GM23338 (cell line): ENCODE measurements around the gene TMEM185B. TPM values are rescaled to one million over a fixed set of nuclear protein-coding genes. Genes with fewer than 3 reads are reported as not detected.

Experiments used
- ATAC-seq: fragments of 200-7000 bp; cut with Tn5 transposase; 3 replicates; pipeline ENCODE4 v1.9.1; 2020
- DNase-seq: peaks from one replicate; pipeline ENCODE4 v3.0.0-alpha.2; 2015; ENCODE audit warnings: low spot score
- H2AFZ ChIP-seq: fragments of 200-600 bp; sonication (generic); 2 replicates; pipeline ENCODE4 v1.8.0; 2016; ENCODE audit warnings: antibody characterized with exemption, mild to moderate bottlenecking, moderate library complexity
- H3F3A ChIP-seq: fragments of 200-600 bp; sonication (generic); replicated peaks from 2 replicates; pipeline ENCODE4 v1.8.0; 2017; ENCODE audit warnings: antibody characterized with exemption, mixed run types, low read depth
- H3K27ac ChIP-seq: fragments of 200-600 bp; sonication (generic); 2 replicates; pipeline ENCODE4 v1.6.1; 2016; ENCODE audit warnings: low read depth
- H3K27me3 ChIP-seq: fragments of 200-600 bp; sonication (generic); 2 replicates; pipeline ENCODE4 v1.8.0; 2016; ENCODE audit warnings: mild to moderate bottlenecking, mixed run types, moderate library complexity; ENCODE audit not compliant: insufficient read depth
- H3K36me3 ChIP-seq: fragments of 200-600 bp; sonication (generic); 2 replicates; pipeline ENCODE4 v1.8.0; 2016; ENCODE audit warnings: mild to moderate bottlenecking; ENCODE audit not compliant: insufficient read depth
- H3K4me1 ChIP-seq: fragments of 200-600 bp; sonication (generic); 2 replicates; pipeline ENCODE4 v1.8.0; 2016; ENCODE audit warnings: mild to moderate bottlenecking, moderate library complexity; ENCODE audit not compliant: insufficient read depth
- H3K4me2 ChIP-seq: fragments of 200-600 bp; sonication (generic); 2 replicates; pipeline ENCODE4 v1.7.1; 2017; ENCODE audit warnings: mixed run types
- H3K4me3 ChIP-seq: fragments of 200-600 bp; sonication (generic); 2 replicates; pipeline ENCODE4 v1.6.1; 2016; ENCODE audit warnings: mixed run types
- H3K79me2 ChIP-seq: fragments of 200-600 bp; sonication (generic); replicated peaks from 2 replicates; pipeline ENCODE4 v1.8.0; 2017; ENCODE audit warnings: mild to moderate bottlenecking; ENCODE audit not compliant: insufficient read depth
- H3K9me2 ChIP-seq: fragments of 200-600 bp; sonication (generic); 2 replicates; pipeline ENCODE4 v1.8.0; 2017; ENCODE audit not compliant: insufficient read depth
- H4K20me1 ChIP-seq: fragments of 200-600 bp; sonication (generic); replicated peaks from 2 replicates; pipeline ENCODE4 v1.8.0; 2017; ENCODE audit warnings: mild to moderate bottlenecking; ENCODE audit not compliant: insufficient read depth
- H3K27ac Mint-ChIP-seq: 2 replicates; pipeline ENCODE4 v1.8.0; 2020; ENCODE audit warnings: inconsistent platforms, mild to moderate bottlenecking, moderate library complexity, mixed read lengths
- H3K27me3 Mint-ChIP-seq: 3 replicates; pipeline ENCODE4 v1.8.0; 2022; ENCODE audit warnings: low read depth, mild to moderate bottlenecking, moderate library complexity, mixed read lengths, inconsistent platforms; ENCODE audit not compliant: insufficient read depth, poor library complexity
- H3K36me3 Mint-ChIP-seq: 3 replicates; pipeline ENCODE4 v1.8.0; 2021; ENCODE audit warnings: low read depth, mild to moderate bottlenecking, inconsistent platforms, moderate library complexity, mixed read lengths
- H3K4me1 Mint-ChIP-seq: 3 replicates; pipeline ENCODE4 v1.8.0; 2020; ENCODE audit warnings: mild to moderate bottlenecking, inconsistent platforms, mixed read lengths
- H3K4me3 Mint-ChIP-seq: 3 replicates; pipeline ENCODE4 v1.8.0; 2021; ENCODE audit warnings: moderate library complexity, mild to moderate bottlenecking, inconsistent platforms, mixed read lengths
- H3K9me3 Mint-ChIP-seq: 3 replicates; pipeline ENCODE4 v1.8.0; 2020; ENCODE audit warnings: moderate library complexity, mild to moderate bottlenecking, inconsistent platforms, mixed read lengths
- CREB1 ChIP-seq: fragments of 250-450 bp; sonication (Bioruptor Pico); IDR thresholded peaks from 2 replicates; pipeline ENCODE4 v1.5.0; 2020; ENCODE audit warnings: low read depth, mild to moderate bottlenecking, moderate library complexity
- EZH2 ChIP-seq: fragments of 200-600 bp; sonication (generic); IDR thresholded peaks from one replicate; pipeline ENCODE4 v1.8.0; 2017; ENCODE audit warnings: antibody characterized with exemption, mild to moderate bottlenecking, low read depth; ENCODE audit not compliant: unreplicated experiment
- EZH2phosphoT487 ChIP-seq: fragments of 200-600 bp; sonication (generic); IDR thresholded peaks from one replicate; pipeline ENCODE4 v1.8.1; 2018; ENCODE audit warnings: antibody characterized with exemption; ENCODE audit not compliant: unreplicated experiment
- JUNB ChIP-seq: IDR thresholded peaks from one replicate; pipeline ENCODE4 v1.6.1; 2016; ENCODE audit warnings: antibody characterized with exemption; ENCODE audit not compliant: unreplicated experiment
- NANOG ChIP-seq: IDR thresholded peaks from 2 replicates; pipeline ENCODE4 v1.6.1; 2016; ENCODE audit warnings: antibody characterized with exemption, borderline replicate concordance
- POLR2AphosphoS5 ChIP-seq: IDR thresholded peaks from 2 replicates; pipeline ENCODE4 v1.6.1; 2016; ENCODE audit warnings: antibody characterized with exemption, low read depth
- STAT1 ChIP-seq: IDR thresholded peaks from one replicate; pipeline ENCODE4 v1.6.1; 2016; ENCODE audit warnings: antibody characterized with exemption; ENCODE audit not compliant: unreplicated experiment
- ZNF114 ChIP-seq: fragments of 250-450 bp; sonication (Bioruptor Pico); IDR thresholded peaks from 2 replicates; pipeline ENCODE4 v1.5.0; 2020; ENCODE audit warnings: mild to moderate bottlenecking, moderate library complexity
- ZNF331 ChIP-seq: fragments of 250-450 bp; sonication (Bioruptor Pico); IDR thresholded peaks from 2 replicates; pipeline ENCODE4 v1.5.0; 2020; ENCODE audit warnings: low read depth, mild to moderate bottlenecking, moderate library complexity
- ZNF462 ChIP-seq: fragments of 250-450 bp; sonication (Bioruptor Pico); IDR thresholded peaks from 2 replicates; pipeline ENCODE4 v1.5.0; 2020; ENCODE audit warnings: mild to moderate bottlenecking, moderate library complexity
- polyA plus RNA-seq: library from polyadenylated mRNA; unstranded; fragments of >200 nt; fragmentation: Nextera tagmentation; extraction: Ambion mirVana; gene quantifications from 2 replicates; pipeline ENCODE4 v1.2.1, GENCODE V29; 2016
- total RNA-seq: library from RNA; depleted of rRNA; stranded (reverse); fragments of >200 nt; shearing (Covaris generic); gene quantifications from 2 replicates; pipeline ENCODE4 v1.2.3, GENCODE V29; 2014
- TF ChIP-seq, protein P1 (sequence below), 2 experiments: fragments of 200-600 bp in 1 of 2; sonication (generic) in 1 of 2; conservative IDR thresholded peaks; 2 replicates each; pipeline versions ENCODE4 v1.5.1 to v1.6.1; 2016 to 2017; ENCODE audit warnings: antibody characterized with exemption in 2 of 2, low read depth in 2 of 2, mild to moderate bottlenecking in 2 of 2, moderate library complexity in 1 of 2
- TF ChIP-seq, protein P2 (sequence below): IDR thresholded peaks from one replicate; pipeline ENCODE4 v1.6.1; 2018; ENCODE audit warnings: antibody characterized with exemption; ENCODE audit not compliant: unreplicated experiment
- TF ChIP-seq, protein P3 (sequence below): IDR thresholded peaks from 2 replicates; pipeline ENCODE4 v1.6.1; 2016; ENCODE audit warnings: antibody characterized with exemption

Gene TMEM185B
- total and polyA plus RNA-seq, 2 experiments from 2014 or later, result 3.9 to 24.4 TPM

GRCh38 chr2:120236791-120237190 lies 13.6 kb upstream of the TMEM185B start:
- no peak for TF ChIP-seq ZNF331
- TF ChIP-seq EZH2, result no peak
- no peak for TF ChIP-seq NANOG
- TF ChIP-seq, protein P1, sequence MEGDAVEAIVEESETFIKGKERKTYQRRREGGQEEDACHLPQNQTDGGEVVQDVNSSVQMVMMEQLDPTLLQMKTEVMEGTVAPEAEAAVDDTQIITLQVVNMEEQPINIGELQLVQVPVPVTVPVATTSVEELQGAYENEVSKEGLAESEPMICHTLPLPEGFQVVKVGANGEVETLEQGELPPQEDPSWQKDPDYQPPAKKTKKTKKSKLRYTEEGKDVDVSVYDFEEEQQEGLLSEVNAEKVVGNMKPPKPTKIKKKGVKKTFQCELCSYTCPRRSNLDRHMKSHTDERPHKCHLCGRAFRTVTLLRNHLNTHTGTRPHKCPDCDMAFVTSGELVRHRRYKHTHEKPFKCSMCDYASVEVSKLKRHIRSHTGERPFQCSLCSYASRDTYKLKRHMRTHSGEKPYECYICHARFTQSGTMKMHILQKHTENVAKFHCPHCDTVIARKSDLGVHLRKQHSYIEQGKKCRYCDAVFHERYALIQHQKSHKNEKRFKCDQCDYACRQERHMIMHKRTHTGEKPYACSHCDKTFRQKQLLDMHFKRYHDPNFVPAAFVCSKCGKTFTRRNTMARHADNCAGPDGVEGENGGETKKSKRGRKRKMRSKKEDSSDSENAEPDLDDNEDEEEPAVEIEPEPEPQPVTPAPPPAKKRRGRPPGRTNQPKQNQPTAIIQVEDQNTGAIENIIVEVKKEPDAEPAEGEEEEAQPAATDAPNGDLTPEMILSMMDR (conservative IDR thresholded peaks at IDR 0.05; ENCODE audit: low read depth in 2 of 2), result no peak
- TF ChIP-seq JUNB, result no peak
- TF ChIP-seq, protein P2, sequence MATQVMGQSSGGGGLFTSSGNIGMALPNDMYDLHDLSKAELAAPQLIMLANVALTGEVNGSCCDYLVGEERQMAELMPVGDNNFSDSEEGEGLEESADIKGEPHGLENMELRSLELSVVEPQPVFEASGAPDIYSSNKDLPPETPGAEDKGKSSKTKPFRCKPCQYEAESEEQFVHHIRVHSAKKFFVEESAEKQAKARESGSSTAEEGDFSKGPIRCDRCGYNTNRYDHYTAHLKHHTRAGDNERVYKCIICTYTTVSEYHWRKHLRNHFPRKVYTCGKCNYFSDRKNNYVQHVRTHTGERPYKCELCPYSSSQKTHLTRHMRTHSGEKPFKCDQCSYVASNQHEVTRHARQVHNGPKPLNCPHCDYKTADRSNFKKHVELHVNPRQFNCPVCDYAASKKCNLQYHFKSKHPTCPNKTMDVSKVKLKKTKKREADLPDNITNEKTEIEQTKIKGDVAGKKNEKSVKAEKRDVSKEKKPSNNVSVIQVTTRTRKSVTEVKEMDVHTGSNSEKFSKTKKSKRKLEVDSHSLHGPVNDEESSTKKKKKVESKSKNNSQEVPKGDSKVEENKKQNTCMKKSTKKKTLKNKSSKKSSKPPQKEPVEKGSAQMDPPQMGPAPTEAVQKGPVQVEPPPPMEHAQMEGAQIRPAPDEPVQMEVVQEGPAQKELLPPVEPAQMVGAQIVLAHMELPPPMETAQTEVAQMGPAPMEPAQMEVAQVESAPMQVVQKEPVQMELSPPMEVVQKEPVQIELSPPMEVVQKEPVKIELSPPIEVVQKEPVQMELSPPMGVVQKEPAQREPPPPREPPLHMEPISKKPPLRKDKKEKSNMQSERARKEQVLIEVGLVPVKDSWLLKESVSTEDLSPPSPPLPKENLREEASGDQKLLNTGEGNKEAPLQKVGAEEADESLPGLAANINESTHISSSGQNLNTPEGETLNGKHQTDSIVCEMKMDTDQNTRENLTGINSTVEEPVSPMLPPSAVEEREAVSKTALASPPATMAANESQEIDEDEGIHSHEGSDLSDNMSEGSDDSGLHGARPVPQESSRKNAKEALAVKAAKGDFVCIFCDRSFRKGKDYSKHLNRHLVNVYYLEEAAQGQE, result no peak
- TF ChIP-seq EZH2phosphoT487, result no peak
- TF ChIP-seq POLR2AphosphoS5, result no peak
- TF ChIP-seq ZNF462 (CRISPR knock-in tag), result no peak
- no peak for TF ChIP-seq ZNF114 (CRISPR knock-in tag)
- TF ChIP-seq, protein P3, sequence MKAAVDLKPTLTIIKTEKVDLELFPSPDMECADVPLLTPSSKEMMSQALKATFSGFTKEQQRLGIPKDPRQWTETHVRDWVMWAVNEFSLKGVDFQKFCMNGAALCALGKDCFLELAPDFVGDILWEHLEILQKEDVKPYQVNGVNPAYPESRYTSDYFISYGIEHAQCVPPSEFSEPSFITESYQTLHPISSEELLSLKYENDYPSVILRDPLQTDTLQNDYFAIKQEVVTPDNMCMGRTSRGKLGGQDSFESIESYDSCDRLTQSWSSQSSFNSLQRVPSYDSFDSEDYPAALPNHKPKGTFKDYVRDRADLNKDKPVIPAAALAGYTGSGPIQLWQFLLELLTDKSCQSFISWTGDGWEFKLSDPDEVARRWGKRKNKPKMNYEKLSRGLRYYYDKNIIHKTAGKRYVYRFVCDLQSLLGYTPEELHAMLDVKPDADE, result no peak
- TF ChIP-seq STAT1, result no peak
- no peak for TF ChIP-seq CREB1 (CRISPR knock-in tag)
- Mint-ChIP-seq H3K27me3 (peaks cover 14% of the 10 kb centered on the region), H3K4me3 (no peak overlapping the region), H3K36me3 (no peaks in the 10 kb centered on the region), H3K27ac (no peak overlapping the region), H3K4me1 (peaks cover 16% of the 10 kb centered on the region), H3K9me3 (peaks cover 3% of the 10 kb centered on the region; the same call in 1 of the 3 replicates)
- ATAC-seq (no peak), DNase-seq (no peak)
- no peaks in the 10 kb centered on the region for H3F3A ChIP-seq
- H4K20me1 ChIP-seq, result peaks cover 4% of the 10 kb centered on the region; the same call in 1 of the 2 replicates
- H3K27ac ChIP-seq, result no peak overlapping the region
- no peak overlapping the region for H3K4me3 ChIP-seq
- H3K4me1 ChIP-seq, result peaks cover 9% of the 10 kb centered on the region
- H2AFZ ChIP-seq, result no peak overlapping the region
- no peaks in the 10 kb centered on the region for H3K79me2 ChIP-seq
- H3K27me3 ChIP-seq, result no peaks in the 10 kb centered on the region
- no peaks in the 10 kb centered on the region for H3K9me2 ChIP-seq
- no peak overlapping the region for H3K4me2 ChIP-seq
- H3K36me3 ChIP-seq, result no peaks in the 10 kb centered on the region
